Endothelial cell of umbilical vein (primary cell): ENCODE results near the gene INPP4B. TPM values are rescaled to one million over a fixed set of nuclear protein-coding genes. Genes with fewer than 3 reads are reported as not detected.

Experiments used
- BruUV-seq: library from RNA; stranded (reverse); fragments of 400-500 nt; replicated peaks from 2 replicates; lab custom pipeline; 2021; lab: Mats Ljungman, UMichigan
- CTCF ChIA-PET: fragments of 300-600, 350-600 bp; sonication (Branson Sonifier 250); formaldehyde crosslinking; loops from one replicate; lab custom pipeline; 2021; ENCODE audit warnings: antibody characterized with exemption, inconsistent platforms; lab: Charles Lee
- POLR2A ChIA-PET: fragments of 300-600, 350-600 bp; sonication (Branson Sonifier 250); formaldehyde crosslinking; loops from one replicate; lab custom pipeline; 2021; ENCODE audit warnings: antibody characterized with exemption, inconsistent platforms; lab: Charles Lee
- DNase-seq: peaks from one replicate; pipeline ENCODE4 v3.0.0-alpha.2; 2011; ENCODE audit warnings: low read depth, low spot score
- FAIRE-seq: peaks from 2 replicates; lab custom pipeline; 2011; peaks lifted over from hg19 to GRCh38; lab: Jason Lieb, UNC
- H2AFZ ChIP-seq: 2 replicates; pipeline ENCODE4 v1.6.0; 2012; ENCODE audit warnings: low read depth, low read length, control low read depth, inconsistent platforms
- H3K27ac ChIP-seq: 2 replicates; pipeline ENCODE4 v1.5.1; 2011; ENCODE audit warnings: low read depth, mild to moderate bottlenecking, control low read depth, low read length, moderate library complexity; ENCODE audit not compliant: insufficient read depth
- H3K27me3 ChIP-seq, 2 experiments: 2 replicates each; pipeline versions ENCODE4 v1.6.0 to v1.6.1; 2011; ENCODE audit warnings: low read length in 2 of 2, mixed read lengths in 1 of 2; ENCODE audit not compliant: control insufficient read depth in 2 of 2, insufficient read depth in 2 of 2
- H3K36me3 ChIP-seq, 2 experiments: 2 replicates in 1 of 2; 3 replicates in 1 of 2; pipeline ENCODE4 v1.5.1; 2011; ENCODE audit warnings: low read length in 2 of 2, mild to moderate bottlenecking in 1 of 2, moderate library complexity in 1 of 2; ENCODE audit not compliant: control insufficient read depth in 2 of 2, insufficient read depth in 2 of 2; ENCODE audit errors: extremely low read depth in 1 of 2
- H3K4me1 ChIP-seq: 3 replicates; pipeline ENCODE4 v1.5.1; 2011; ENCODE audit warnings: mild to moderate bottlenecking, low read length; ENCODE audit not compliant: control insufficient read depth, insufficient read depth; ENCODE audit errors: extremely low read depth
- H3K4me2 ChIP-seq: 2 replicates; pipeline ENCODE4 v1.6.1; 2011; ENCODE audit warnings: low read length, control low read depth, mixed read lengths; ENCODE audit not compliant: insufficient read depth
- H3K4me3 ChIP-seq, 3 experiments: fragments of 200-600 bp in 1 of 3; sonication (generic), shearing (Covaris generic) in 1 of 3; replicated peaks in 1 of 3; 2 replicates each; pipeline ENCODE4 v1.5.1; 2011 to 2016; ENCODE audit warnings: control low read depth in 3 of 3, low read length in 3 of 3, mild to moderate bottlenecking in 2 of 3, inconsistent platforms in 1 of 3, low read depth in 1 of 3, moderate library complexity in 1 of 3; ENCODE audit not compliant: insufficient read depth in 1 of 3
- H3K79me2 ChIP-seq: 2 replicates; pipeline ENCODE4 v1.6.0; 2012; ENCODE audit warnings: low read length, inconsistent platforms; ENCODE audit not compliant: control insufficient read depth, insufficient read depth
- H3K9ac ChIP-seq: replicated peaks from 2 replicates; pipeline ENCODE3; 2011; ENCODE audit warnings: low read length, control low read depth; ENCODE audit not compliant: insufficient read depth; ENCODE audit errors: extremely low read depth
- H3K9me1 ChIP-seq: replicated peaks from 3 replicates; pipeline ENCODE4 v1.6.0; 2011; ENCODE audit warnings: mild to moderate bottlenecking, low read length; ENCODE audit not compliant: control insufficient read depth, insufficient read depth; ENCODE audit errors: extremely low read depth
- H3K9me3 ChIP-seq: replicated peaks from 2 replicates; pipeline ENCODE4 v1.5.1; 2012; ENCODE audit warnings: low read length, inconsistent platforms; ENCODE audit not compliant: control insufficient read depth, insufficient read depth
- H4K20me1 ChIP-seq: replicated peaks from 2 replicates; pipeline ENCODE3; 2011; ENCODE audit warnings: mild to moderate bottlenecking, low read length; ENCODE audit not compliant: control insufficient read depth, insufficient read depth; ENCODE audit errors: extremely low read depth
- EZH2 ChIP-seq: IDR thresholded peaks from 2 replicates; pipeline ENCODE4 v1.6.1; 2012; ENCODE audit warnings: borderline replicate concordance, low read depth, mild to moderate bottlenecking, moderate library complexity, low read length, inconsistent platforms; ENCODE audit not compliant: severe bottlenecking
- FOS ChIP-seq: IDR thresholded peaks from 2 replicates; pipeline ENCODE4 v1.6.1; 2011; ENCODE audit warnings: mild to moderate bottlenecking, low read length, moderate library complexity, borderline replicate concordance; ENCODE audit not compliant: insufficient read depth
- JUN ChIP-seq: IDR thresholded peaks from 2 replicates; pipeline ENCODE4 v1.6.1; 2011; ENCODE audit warnings: borderline replicate concordance, low read depth; ENCODE audit not compliant: insufficient read length, insufficient read depth
- MYC ChIP-seq: IDR thresholded peaks from one replicate; pipeline ENCODE4 v1.6.1; 2011; ENCODE audit warnings: mild to moderate bottlenecking, low read depth, low read length
- POLR2A ChIP-seq: IDR thresholded peaks from 2 replicates; pipeline ENCODE4 v1.6.1; 2012; ENCODE audit warnings: low read depth, mild to moderate bottlenecking, control low read depth, low read length
- POLR2AphosphoS5 ChIP-seq: IDR thresholded peaks from 2 replicates; pipeline ENCODE4 v1.6.1; 2012; ENCODE audit warnings: low read depth, mild to moderate bottlenecking, control low read depth, low read length, moderate library complexity; ENCODE audit not compliant: insufficient read depth
- dilution Hi-C: fragments of 300-500 bp; cut with MboI; formaldehyde crosslinking; loops from one replicate; pipeline ENCODE4 v1.15.0; 2019; ENCODE audit warnings: low sequenced_read_pairs; ENCODE audit not compliant: extremely low pct_ligation_motif_present
- intact Hi-C: fragments of 100-400 bp; cut with micrococcal nuclease; formaldehyde crosslinking; loops from one replicate; pipeline ENCODE4 v1.10.0; 2022
- polyA plus RNA-seq, 4 experiments: library from polyadenylated mRNA; depleted of rRNA in 3 of 4; stranded (reverse) in 3 of 4; unstranded in 1 of 4; fragments of >200 nt; gene quantifications; 2 replicates each; pipeline versions ENCODE4 v1.2.1 to v1.2.3, GENCODE V29; 2011 to 2012; ENCODE audit warnings: missing spikeins in 1 of 4
- total RNA-seq: library from RNA; stranded (reverse); gene quantifications from 2 replicates; pipeline ENCODE4 v1.2.3, GENCODE V29; 2021
- TF ChIP-seq, protein P1 (sequence below): IDR thresholded peaks from 2 replicates; pipeline ENCODE4 v1.6.1; 2011; ENCODE audit not compliant: insufficient read depth, insufficient read length
- TF ChIP-seq, protein P2 (sequence below), 2 donors: IDR thresholded peaks; 1 replicate in 1 of 2; 2 replicates in 1 of 2; pipeline ENCODE4 v1.5.1; 2011; ENCODE audit warnings: low read length in 2 of 2, mild to moderate bottlenecking in 2 of 2, moderate library complexity in 2 of 2, control low read depth in 1 of 2, inconsistent platforms in 1 of 2, low read depth in 1 of 2; ENCODE audit not compliant: insufficient read depth in 1 of 2; ENCODE audit errors: extremely low read depth in 1 of 2

Gene INPP4B
- total and polyA plus RNA-seq, 2 donors (not counting 3 experiments of a cell fraction or from before 2014, with no cell fraction given) = 0.41 to 3.1 TPM

DNA sequence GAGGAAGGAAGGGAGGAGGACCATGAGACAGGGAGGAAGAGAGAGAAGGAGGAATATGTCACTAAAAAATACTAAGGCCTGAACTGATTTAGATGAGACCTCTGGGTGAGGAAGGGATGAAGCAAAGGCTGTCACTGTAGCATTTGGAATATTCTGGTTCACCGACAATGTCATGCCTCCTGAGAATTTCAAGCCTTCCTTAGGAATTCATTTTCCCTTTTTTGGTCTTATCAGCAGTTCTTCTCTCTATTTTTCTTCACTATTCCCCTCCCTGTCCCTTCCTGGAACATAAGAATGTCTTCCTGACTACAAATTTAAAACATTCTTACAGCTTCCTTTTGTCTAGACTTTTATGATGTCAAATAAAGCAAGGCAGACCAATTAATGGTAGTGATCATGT is 527.8 kb downstream of the INPP4B start:
- Histone ChIP-seq H2AFZ (no peak overlapping the region), H3K4me3 (no peak overlapping the region), H3K9me3 (no peaks in the 10 kb centered on the region), H3K27me3 (no peaks in the 10 kb centered on the region), H3K36me3 (no peaks in the 10 kb centered on the region), H3K4me2 (no peak overlapping the region), H3K4me1 (peaks cover 3% of the 10 kb centered on the region), H3K9me1 (no peaks in the 10 kb centered on the region), H3K9ac (no peak overlapping the region), H3K79me2 (no peaks in the 10 kb centered on the region), H3K27ac (no peak overlapping the region), H4K20me1 (no peaks in the 10 kb centered on the region)
- ChIA-PET CTCF (interaction anchor here (1.2 kb wide), 1 partner anchor 14 kb away, joined by 3 read pairs; no protein-coding TSS in a partner anchor), POLR2A (no interaction called here)
- BruUV-seq = no TSS peak
- no peak for FAIRE-seq
- dilution Hi-C loops (no loop called here), intact Hi-C loops (no loop called here)
- DNase-seq = peak; percentile 60
- TF ChIP-seq POLR2AphosphoS5 (no peak), FOS (no peak), EZH2 (no peak), JUN (no peak), POLR2A (no peak), MYC (no peak)
- TF ChIP-seq, protein P1, sequence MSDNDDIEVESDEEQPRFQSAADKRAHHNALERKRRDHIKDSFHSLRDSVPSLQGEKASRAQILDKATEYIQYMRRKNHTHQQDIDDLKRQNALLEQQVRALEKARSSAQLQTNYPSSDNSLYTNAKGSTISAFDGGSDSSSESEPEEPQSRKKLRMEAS = no peak

DNA sequence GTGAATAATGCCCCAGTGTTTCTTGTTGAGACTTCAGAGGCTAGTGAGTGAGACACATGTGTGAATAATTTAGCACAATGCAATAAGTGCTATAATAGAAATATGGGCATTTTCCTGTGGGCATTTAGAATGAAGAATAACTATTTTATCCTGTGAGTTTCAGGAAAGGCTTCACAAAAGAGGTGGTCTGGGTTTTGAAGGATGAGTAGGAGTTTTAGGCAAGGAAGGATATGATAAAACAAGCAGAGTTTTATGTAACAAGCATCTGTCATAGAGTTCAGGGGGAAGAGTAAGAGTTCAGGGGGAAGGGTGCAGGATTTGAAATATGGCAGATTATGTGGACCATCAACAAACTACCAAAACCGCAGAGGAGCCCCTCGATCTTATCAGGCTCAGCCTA is 529.2 kb downstream of the INPP4B start:
- BruUV-seq = no TSS peak
- no peak overlapping the region for H2AFZ ChIP-seq
- H4K20me1 ChIP-seq = no peaks in the 10 kb centered on the region
- H3K9me1 ChIP-seq = no peaks in the 10 kb centered on the region
- no peak overlapping the region for H3K4me2 ChIP-seq
- H3K4me3 ChIP-seq = no peak overlapping the region
- DNase-seq (no peak), FAIRE-seq (no peak)
- ChIA-PET CTCF (no interaction called here), POLR2A (no interaction called here)
- H3K4me1 ChIP-seq = peaks cover 3% of the 10 kb centered on the region
- no peak overlapping the region for H3K9ac ChIP-seq
- no peaks in the 10 kb centered on the region for H3K27me3 ChIP-seq
- no peak overlapping the region for H3K27ac ChIP-seq
- intact Hi-C loops = no loop called here
- no peaks in the 10 kb centered on the region for H3K9me3 ChIP-seq
- H3K79me2 ChIP-seq = no peaks in the 10 kb centered on the region
- dilution Hi-C loops = no loop called here
- TF ChIP-seq, protein P2, sequence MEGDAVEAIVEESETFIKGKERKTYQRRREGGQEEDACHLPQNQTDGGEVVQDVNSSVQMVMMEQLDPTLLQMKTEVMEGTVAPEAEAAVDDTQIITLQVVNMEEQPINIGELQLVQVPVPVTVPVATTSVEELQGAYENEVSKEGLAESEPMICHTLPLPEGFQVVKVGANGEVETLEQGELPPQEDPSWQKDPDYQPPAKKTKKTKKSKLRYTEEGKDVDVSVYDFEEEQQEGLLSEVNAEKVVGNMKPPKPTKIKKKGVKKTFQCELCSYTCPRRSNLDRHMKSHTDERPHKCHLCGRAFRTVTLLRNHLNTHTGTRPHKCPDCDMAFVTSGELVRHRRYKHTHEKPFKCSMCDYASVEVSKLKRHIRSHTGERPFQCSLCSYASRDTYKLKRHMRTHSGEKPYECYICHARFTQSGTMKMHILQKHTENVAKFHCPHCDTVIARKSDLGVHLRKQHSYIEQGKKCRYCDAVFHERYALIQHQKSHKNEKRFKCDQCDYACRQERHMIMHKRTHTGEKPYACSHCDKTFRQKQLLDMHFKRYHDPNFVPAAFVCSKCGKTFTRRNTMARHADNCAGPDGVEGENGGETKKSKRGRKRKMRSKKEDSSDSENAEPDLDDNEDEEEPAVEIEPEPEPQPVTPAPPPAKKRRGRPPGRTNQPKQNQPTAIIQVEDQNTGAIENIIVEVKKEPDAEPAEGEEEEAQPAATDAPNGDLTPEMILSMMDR (IDR thresholded peaks at IDR 0.05; ENCODE audit: extremely low read depth in 1 of 2, insufficient read depth in 1 of 2, low read depth in 1 of 2, low read length in 2 of 2) = no peak
- TF ChIP-seq, protein P1 = no peak
- TF ChIP-seq POLR2A = no peak
- TF ChIP-seq POLR2AphosphoS5 = no peak
- no peak for TF ChIP-seq FOS
- no peaks in the 10 kb centered on the region for H3K36me3 ChIP-seq
